Esophagus muscularis mucosa (tissue), 4 donors: ENCODE measurements around the gene CDK17.

Experiments used
- CTCF ChIP-seq, 3 experiments: fragments of 200-600 bp in 2 of 3; fragments of 450-650 bp in 1 of 3; sonication (generic) in 2 of 3; IDR thresholded peaks; one replicate each; pipeline ENCODE4 v1.5.1; 2017 to 2019; ENCODE audit warnings: antibody characterized with exemption in 3 of 3, mild to moderate bottlenecking in 2 of 3, moderate library complexity in 1 of 3
- EP300 ChIP-seq: sonication (generic); formaldehyde crosslinking; IDR thresholded peaks from one replicate; pipeline ENCODE4 v1.6.1; 2017; ENCODE audit warnings: antibody characterized with exemption
- POLR2A ChIP-seq: fragments of 450-650 bp; IDR thresholded peaks from one replicate; pipeline ENCODE4 v1.6.1; 2017; ENCODE audit warnings: antibody characterized with exemption, moderate library complexity, mild to moderate bottlenecking, low read depth
- POLR2AphosphoS5 ChIP-seq, 2 donors: sonication (generic); formaldehyde crosslinking; IDR thresholded peaks; one replicate each; pipeline ENCODE4 v1.6.1; 2017; ENCODE audit warnings: antibody characterized with exemption in 2 of 2

- TF ChIP-seq CTCF (IDR thresholded peaks at IDR 0.05) (no peak), POLR2AphosphoS5 (IDR thresholded peaks at IDR 0.05) (no peak), EP300 (no peak), POLR2A (no peak)
These were observed 47.0 kb upstream of the CDK17 start for GRCh38 chr12:96447256-96447655.
